H9 (cell line): Measurements from ENCODE around the gene FNDC3B. TPM values are rescaled to one million over a fixed set of nuclear protein-coding genes. Genes with fewer than 3 reads are reported as not detected.
A peak's percentile ranks its signal among the peaks of the same experiment; 100 is the strongest.

Experiments
- DNase-seq: peaks from one replicate; pipeline ENCODE4 v3.0.0-alpha.2; 2017
- H2AFZ ChIP-seq: one replicate; pipeline ENCODE4 v1.6.1; 2013; ENCODE audit warnings: mild to moderate bottlenecking, low read length, control low read depth, moderate library complexity
- H2AK5ac ChIP-seq: 2 replicates; pipeline ENCODE4 v1.6.1; 2013; ENCODE audit warnings: low read length, control low read depth, mixed read lengths; ENCODE audit not compliant: insufficient read length
- H2BK120ac ChIP-seq: one replicate; pipeline ENCODE4 v1.6.1; 2013; ENCODE audit warnings: low read depth, mild to moderate bottlenecking, low read length, control low read depth, inconsistent platforms; ENCODE audit not compliant: poor library complexity, severe bottlenecking
- H2BK12ac ChIP-seq: 2 replicates; pipeline ENCODE4 v1.6.1; 2013; ENCODE audit warnings: low read length, control low read depth, mixed read lengths, low read depth; ENCODE audit not compliant: insufficient read length
- H2BK15ac ChIP-seq: 2 replicates; pipeline ENCODE4 v1.6.1; 2013; ENCODE audit warnings: low read depth, low read length, control low read depth
- H2BK20ac ChIP-seq: one replicate; pipeline ENCODE4 v1.6.1; 2013; ENCODE audit warnings: low read depth, mild to moderate bottlenecking, low read length, control low read depth, inconsistent platforms; ENCODE audit not compliant: poor library complexity, severe bottlenecking
- H2BK5ac ChIP-seq: 2 replicates; pipeline ENCODE4 v1.6.1; 2013; ENCODE audit warnings: low read length, control low read depth, mixed read lengths; ENCODE audit not compliant: insufficient read length
- H3K14ac ChIP-seq: 2 replicates; pipeline ENCODE4 v1.6.1; 2013; ENCODE audit warnings: low read length, control low read depth; ENCODE audit not compliant: insufficient read depth
- H3K18ac ChIP-seq: 2 replicates; pipeline ENCODE4 v1.6.1; 2013; ENCODE audit warnings: low read depth, mild to moderate bottlenecking, mixed read lengths, low read length, control low read depth; ENCODE audit not compliant: insufficient read length
- H3K23ac ChIP-seq: 2 replicates; pipeline ENCODE4 v1.6.1; 2013; ENCODE audit warnings: low read length, control low read depth, mixed read lengths, low read depth; ENCODE audit not compliant: insufficient read length
- H3K23me2 ChIP-seq: 2 replicates; pipeline ENCODE4 v1.6.1; 2013; ENCODE audit warnings: low read depth, mild to moderate bottlenecking, mixed read lengths, low read length, control low read depth; ENCODE audit not compliant: insufficient read length, poor library complexity, severe bottlenecking
- H3K27ac ChIP-seq: 2 replicates; pipeline ENCODE4 v1.5.1; 2013; ENCODE audit warnings: low read length, control low read depth, mixed read lengths, low read depth; ENCODE audit not compliant: insufficient read length
- H3K27me3 ChIP-seq: 2 replicates; pipeline ENCODE4 v1.6.1; 2013; ENCODE audit warnings: low read length, control low read depth, inconsistent platforms; ENCODE audit not compliant: insufficient read depth
- H3K4ac ChIP-seq: 2 replicates; pipeline ENCODE4 v1.6.1; 2013; ENCODE audit warnings: low read depth, mild to moderate bottlenecking, control low read depth, inconsistent platforms, low read length, moderate library complexity
- H3K4me1 ChIP-seq: 2 replicates; pipeline ENCODE4 v1.6.1; 2013; ENCODE audit warnings: low read length, control low read depth, inconsistent platforms; ENCODE audit not compliant: insufficient read depth
- H3K4me2 ChIP-seq: 2 replicates; pipeline ENCODE4 v1.6.1; 2013; ENCODE audit warnings: low read length, control low read depth, mixed read lengths; ENCODE audit not compliant: insufficient read length, insufficient read depth
- H3K56ac ChIP-seq: 2 replicates; pipeline ENCODE4 v1.6.1; 2013; ENCODE audit warnings: low read depth, mild to moderate bottlenecking, mixed read lengths, low read length, control low read depth; ENCODE audit not compliant: insufficient read length
- H3K79me1 ChIP-seq: 2 replicates; pipeline ENCODE4 v1.6.1; 2013; ENCODE audit warnings: low read depth, mild to moderate bottlenecking, moderate library complexity, low read length, control low read depth, inconsistent platforms; ENCODE audit not compliant: insufficient read depth, poor library complexity, severe bottlenecking
- H3K79me2 ChIP-seq: 2 replicates; pipeline ENCODE4 v1.6.1; 2013; ENCODE audit warnings: low read length, control low read depth, inconsistent platforms; ENCODE audit not compliant: insufficient read depth
- H3K9ac ChIP-seq: 2 replicates; pipeline ENCODE4 v1.6.1; 2013; ENCODE audit warnings: low read length, control low read depth, mixed read lengths; ENCODE audit not compliant: insufficient read length; ENCODE audit errors: extremely low read depth
- H3K9me3 ChIP-seq: one replicate; pipeline ENCODE4 v1.6.1; 2013; ENCODE audit warnings: low read depth, low read length, inconsistent platforms; ENCODE audit not compliant: control insufficient read depth
- H3T11ph ChIP-seq: one replicate; pipeline ENCODE4 v1.6.1; 2013; ENCODE audit warnings: mild to moderate bottlenecking, low read length, control low read depth, inconsistent platforms
- H4K20me1 ChIP-seq: one replicate; pipeline ENCODE4 v1.6.1; 2013; ENCODE audit not compliant: control insufficient read depth, insufficient read length, insufficient read depth
- H4K5ac ChIP-seq: 2 replicates; pipeline ENCODE4 v1.6.1; 2013; ENCODE audit warnings: low read depth, mild to moderate bottlenecking, mixed read lengths, low read length, control low read depth; ENCODE audit not compliant: insufficient read length
- H4K8ac ChIP-seq: replicated peaks from 2 replicates; pipeline ENCODE4 v1.6.1; 2013; ENCODE audit warnings: low read length, control low read depth, mixed read lengths, low read depth; ENCODE audit not compliant: insufficient read length
- H4K91ac ChIP-seq: 2 replicates; pipeline ENCODE4 v1.6.1; 2013; ENCODE audit warnings: low read depth, mild to moderate bottlenecking, moderate library complexity, mixed read lengths, low read length, control low read depth; ENCODE audit not compliant: insufficient read length
- H3K27ac Mint-ChIP-seq, 3 experiments: 2 replicates in 2 of 3; 3 replicates in 1 of 3; pipeline ENCODE4 v1.8.0; 2020 to 2021; ENCODE audit warnings: mixed read lengths in 3 of 3, mild to moderate bottlenecking in 1 of 3, moderate library complexity in 1 of 3
- H3K27me3 Mint-ChIP-seq: 2 replicates; pipeline ENCODE4 v1.8.0; 2021; ENCODE audit warnings: low read depth, mild to moderate bottlenecking, moderate library complexity, mixed read lengths
- H3K36me3 Mint-ChIP-seq, 3 experiments: 2 replicates in 2 of 3; 3 replicates in 1 of 3; pipeline ENCODE4 v1.8.0; 2020 to 2021; ENCODE audit warnings: low read depth in 3 of 3, mixed read lengths in 3 of 3; ENCODE audit not compliant: insufficient read depth in 1 of 3
- H3K4me1 Mint-ChIP-seq, 2 experiments: 2 replicates each; pipeline ENCODE4 v1.8.0; 2020; ENCODE audit warnings: mixed read lengths in 2 of 2
- H3K4me3 Mint-ChIP-seq, 2 experiments: 2 replicates in 1 of 2; 3 replicates in 1 of 2; pipeline ENCODE4 v1.8.0; 2020 to 2021; ENCODE audit warnings: mild to moderate bottlenecking in 2 of 2, mixed read lengths in 2 of 2, moderate library complexity in 1 of 2
- H3K9me3 Mint-ChIP-seq, 2 experiments: 2 replicates in 1 of 2; 3 replicates in 1 of 2; pipeline ENCODE4 v1.8.0; 2020; ENCODE audit warnings: mild to moderate bottlenecking in 2 of 2, mixed read lengths in 2 of 2, moderate library complexity in 1 of 2
- CTCF ChIP-seq: fragments of 200-600 bp; sonication (generic); conservative IDR thresholded peaks from 3 replicates; pipeline ENCODE4 v1.8.0; 2021; ENCODE audit warnings: antibody characterized with exemption, mild to moderate bottlenecking
- WGBS: extraction: QIAGEN DNeasy Blood & Tissue Kit; methylation state at CpG from one replicate; pipeline ENCODE4 v1.1.7; 2013; ENCODE audit warnings: missing lambda C conversion rate, low lambda C conversion rate, mixed read lengths; ENCODE audit not compliant: insufficient read length; ENCODE audit errors: extremely low coverage; 5-methylcytosine and 5-hydroxymethylcytosine counted together
- total RNA-seq: library from RNA; stranded (reverse); gene quantifications from 2 replicates; pipeline ENCODE4 v1.2.1, GENCODE V29; 2021

FNDC3B gene
- total RNA-seq, 1 experiment from 2014 or later, result 43.8 TPM

GRCh38 chr3:172159376-172159775 lies 120.0 kb downstream of the FNDC3B start:
- H3K27me3 Mint-ChIP-seq, result no peaks in the 10 kb centered on the region
- no peak overlapping the region for H2BK12ac ChIP-seq
- H3K4me3 Mint-ChIP-seq, result peak overlapping the region in 1 of 2 experiments; percentile 21; a peak in 1 of 5 replicates
- H3T11ph ChIP-seq, result no peak overlapping the region
- H4K5ac ChIP-seq, result no peak overlapping the region
- peaks cover 7% of the 10 kb centered on the region for H3K79me1 ChIP-seq
- H3K36me3 Mint-ChIP-seq, result no peaks in the 10 kb centered on the region; a peak in 1 of 7 replicates
- no peak overlapping the region for H3K23ac ChIP-seq
- no peak overlapping the region for H2BK15ac ChIP-seq
- no peaks in the 10 kb centered on the region; the same call in 1 of the 2 replicates for H3K79me2 ChIP-seq
- no peak overlapping the region for H3K4ac ChIP-seq
- no peak overlapping the region for H3K9ac ChIP-seq
- H4K91ac ChIP-seq, result no peak overlapping the region
- H3K18ac ChIP-seq, result no peak overlapping the region
- peak overlapping the region; percentile 84 to 91 (median 85); a peak in 5 of 7 replicates for H3K27ac Mint-ChIP-seq
- H3K23me2 ChIP-seq, result no peaks in the 10 kb centered on the region
- no peak for DNase-seq
- H3K9me3 ChIP-seq, result no peaks in the 10 kb centered on the region
- H2AFZ ChIP-seq, result no peak overlapping the region
- H3K4me1 Mint-ChIP-seq, result peaks cover 68 to 69% of the 10 kb centered on the region in 2 experiments
- H3K9me3 Mint-ChIP-seq, result no peaks in the 10 kb centered on the region
- TF ChIP-seq CTCF, result no peak
- no CpG with 5 or more reads among the region's 1 CpG for WGBS
- H3K56ac ChIP-seq, result no peak overlapping the region
- no peak overlapping the region for H2BK20ac ChIP-seq
- no peaks in the 10 kb centered on the region for H3K27me3 ChIP-seq
- H3K4me1 ChIP-seq, result peaks cover 16% of the 10 kb centered on the region
- H2BK5ac ChIP-seq, result no peak overlapping the region
- no peaks in the 10 kb centered on the region for H4K20me1 ChIP-seq
- H2BK120ac ChIP-seq, result no peak overlapping the region
- no peak overlapping the region for H2AK5ac ChIP-seq
- no peak overlapping the region for H3K14ac ChIP-seq
- H3K4me2 ChIP-seq, result no peak overlapping the region
- H3K27ac ChIP-seq, result no peak overlapping the region
- H4K8ac ChIP-seq, result no peak overlapping the region
